GM15510 (cell line): ENCODE results near the gene CFAP68.

Experiments used
- POLR2A ChIP-seq: IDR thresholded peaks from 3 replicates; pipeline ENCODE4 v1.6.1; 2011; ENCODE audit warnings: borderline replicate concordance; ENCODE audit not compliant: insufficient read length; ENCODE audit errors: extremely low read depth

The CFAP68 gene, protein sequence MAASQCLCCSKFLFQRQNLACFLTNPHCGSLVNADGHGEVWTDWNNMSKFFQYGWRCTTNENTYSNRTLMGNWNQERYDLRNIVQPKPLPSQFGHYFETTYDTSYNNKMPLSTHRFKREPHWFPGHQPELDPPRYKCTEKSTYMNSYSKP

DNA sequence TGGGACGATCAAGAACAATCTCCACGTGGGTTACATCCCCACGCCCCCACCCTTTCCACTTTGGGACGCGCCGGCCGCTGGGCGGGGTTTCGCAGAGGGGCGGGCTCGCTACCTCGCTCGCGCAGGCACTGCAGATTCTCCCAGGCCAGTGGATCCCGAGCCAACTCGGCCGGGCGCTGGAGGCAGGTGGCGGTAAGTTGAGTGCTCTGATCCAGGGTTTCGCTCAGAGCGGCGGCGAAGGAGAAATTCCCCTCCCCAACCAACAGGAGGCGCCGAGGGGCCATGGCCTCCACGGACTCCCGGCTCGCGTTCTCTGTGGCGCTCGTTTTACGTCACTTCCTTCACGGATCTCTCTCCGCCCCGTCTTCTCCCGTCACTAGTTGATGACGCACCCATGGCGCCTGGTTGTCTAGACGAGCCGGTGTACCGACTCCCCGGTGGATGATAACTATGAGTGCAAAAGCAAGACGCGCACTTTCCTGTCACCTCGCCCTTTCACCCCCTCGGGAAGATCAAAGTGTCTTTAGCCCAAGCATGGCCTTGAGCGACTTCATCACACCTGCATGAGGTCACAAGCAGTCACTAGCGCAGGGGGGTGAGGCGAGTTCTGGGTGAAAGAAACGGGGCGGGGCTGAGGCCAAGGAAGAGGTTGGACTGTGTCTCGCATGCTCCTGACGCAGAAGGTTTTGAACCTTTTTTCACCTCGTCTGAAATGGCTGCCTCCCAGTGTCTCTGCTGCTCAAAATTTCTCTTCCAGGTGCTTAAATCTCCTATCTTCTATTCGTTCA, at the start of gene CFAP68, which contains the start of gene FDXACB1:
TSS of gene CFAP68 (plus strand) at position 693 of the 788 bp plus-strand sequence. CDS start at position 713, 20 bp downstream.
TSS of gene FDXACB1 (minus strand) at position 317 of the 788 bp plus-strand sequence. CDS start at position 284, 33 bp downstream.
- peak; percentile 62 for TF ChIP-seq POLR2A

DNA sequence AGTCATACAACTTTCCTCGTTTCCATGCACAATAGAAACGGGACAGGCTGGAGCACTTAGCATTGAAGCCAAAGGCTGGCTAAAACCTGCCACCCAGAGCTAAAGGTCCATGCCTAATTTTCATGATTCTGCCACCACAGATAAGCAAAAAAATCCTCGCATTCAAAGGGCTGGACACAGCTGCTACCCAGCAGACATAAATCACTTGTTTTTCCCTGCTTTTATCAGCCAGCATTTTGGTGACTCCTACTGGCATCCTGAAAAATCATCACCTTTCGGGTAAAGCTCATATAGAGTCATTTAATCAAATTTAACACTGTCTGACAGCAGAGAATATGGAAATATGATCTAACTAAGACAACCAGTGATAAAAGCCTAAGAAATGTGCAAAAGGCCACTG, 45.8 kb upstream of the CFAP68 start:
- no peak for TF ChIP-seq POLR2A

DNA sequence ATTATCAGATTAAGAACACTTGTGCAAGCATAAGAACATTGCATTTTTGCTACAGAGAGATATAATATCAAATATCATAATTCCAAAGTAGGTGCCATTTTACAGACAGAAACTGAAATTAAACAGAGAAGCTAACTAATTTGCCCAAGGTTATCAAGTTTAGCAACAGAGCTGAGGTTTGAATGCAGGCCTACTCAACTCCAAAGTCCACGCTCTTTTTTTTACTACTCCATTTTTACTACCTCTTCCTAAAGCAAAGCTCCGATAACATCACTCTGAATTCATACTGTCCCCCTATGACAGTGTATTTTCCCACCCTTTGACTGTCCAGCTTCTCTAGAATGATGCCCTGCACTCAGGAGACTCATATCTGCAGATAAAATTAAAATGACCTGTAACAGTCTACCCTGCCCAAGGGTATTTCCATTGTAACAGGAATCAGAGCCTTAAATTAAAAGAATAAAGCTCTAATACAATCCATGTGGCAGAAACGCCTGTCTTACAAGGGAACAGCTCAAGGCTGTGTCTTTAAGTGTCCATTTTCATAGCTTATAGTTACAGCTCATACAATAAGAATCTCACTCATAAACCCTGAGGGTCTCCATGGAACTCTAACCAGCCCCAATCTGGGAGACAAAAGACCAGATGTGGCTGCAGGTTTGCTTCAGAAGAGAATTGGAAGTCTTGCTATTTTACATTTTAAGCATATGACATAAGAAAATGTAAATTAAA, 44.7 kb upstream of the CFAP68 start:
- no peak for TF ChIP-seq POLR2A

DNA sequence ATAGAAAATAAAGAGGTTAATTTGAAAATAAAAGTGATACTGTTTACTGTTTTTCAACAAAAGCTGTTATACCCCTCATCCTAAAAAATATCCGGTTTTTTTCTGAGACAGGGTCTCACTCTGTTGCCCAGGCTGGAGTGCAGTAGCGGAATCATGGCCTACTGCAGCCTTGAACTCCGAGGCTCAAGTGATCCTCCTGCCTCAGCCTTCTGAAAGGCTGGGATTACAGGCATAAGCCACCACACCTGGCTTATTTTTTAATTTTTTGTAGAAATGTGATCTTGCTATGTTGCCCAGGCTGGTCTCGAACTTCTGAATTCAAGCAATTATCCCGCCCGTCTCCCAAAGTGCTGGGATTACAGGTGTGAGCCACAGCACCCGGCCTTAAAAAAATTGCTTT, 43.7 kb upstream of the CFAP68 start:
- no peak for TF ChIP-seq POLR2A

DNA sequence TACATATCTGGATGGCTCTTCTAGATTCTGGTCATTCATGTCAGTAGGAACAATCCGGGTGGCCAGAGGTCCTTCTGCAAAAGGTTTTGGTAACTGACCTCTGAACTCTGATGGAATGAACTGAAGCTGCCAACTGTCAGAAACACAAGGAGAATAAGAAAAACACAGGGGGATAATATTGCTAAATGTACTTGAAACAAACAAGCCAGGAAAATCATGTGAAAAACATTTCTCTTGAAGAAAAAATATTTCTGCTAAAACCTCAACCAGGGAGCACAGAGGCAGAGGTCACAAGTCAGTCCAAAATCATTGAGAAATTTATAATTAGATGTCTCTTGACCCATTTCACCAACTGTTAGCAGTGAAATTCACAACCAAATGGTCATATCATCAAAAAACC, 43.2 kb upstream of the CFAP68 start:
- no peak for TF ChIP-seq POLR2A

DNA sequence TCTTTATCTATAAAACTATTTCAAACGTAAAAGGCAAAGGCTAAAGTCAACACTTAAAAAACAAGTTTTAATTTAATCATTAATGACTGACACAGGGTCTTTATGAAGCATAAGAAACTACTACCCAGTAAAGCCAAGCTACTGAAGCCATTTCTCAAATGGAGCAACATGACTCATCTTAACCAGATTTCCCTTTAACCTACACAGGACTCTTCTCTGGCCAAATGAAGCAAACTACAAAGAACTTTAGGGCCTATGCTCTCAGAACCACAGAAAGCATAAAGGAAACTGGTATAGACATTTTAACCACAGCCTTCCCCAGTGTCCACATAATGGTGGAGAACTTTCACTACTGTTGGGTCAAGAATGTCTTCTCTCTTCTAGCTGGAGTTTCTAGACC, 42.6 kb upstream of the CFAP68 start:
- TF ChIP-seq POLR2A = no peak

DNA sequence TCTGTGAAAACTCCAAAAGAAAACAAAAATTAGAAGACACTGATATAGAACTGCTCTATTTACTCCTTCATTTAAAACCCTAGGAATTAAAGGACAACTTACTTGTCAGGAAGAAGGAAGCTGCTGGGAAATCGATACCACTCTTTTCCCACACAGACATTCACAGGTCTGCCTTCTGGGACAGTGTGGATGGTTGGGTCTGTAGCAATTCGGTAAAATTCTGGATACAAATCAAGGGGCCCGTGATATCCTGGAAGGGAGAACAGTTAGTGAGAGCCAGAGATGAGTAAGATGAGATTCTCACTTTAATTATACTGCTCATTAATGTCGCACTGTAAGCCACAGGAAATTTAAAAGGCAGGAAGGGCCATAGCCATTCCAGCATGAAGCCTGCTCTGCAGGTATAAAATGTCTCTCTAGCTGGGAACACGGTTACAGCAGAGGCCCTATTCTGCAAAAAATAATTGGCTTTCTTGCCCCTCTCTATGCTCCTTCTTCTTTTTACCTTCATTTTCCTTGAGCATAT, 41.9 kb upstream of the CFAP68 start:
- no peak for TF ChIP-seq POLR2A

DNA sequence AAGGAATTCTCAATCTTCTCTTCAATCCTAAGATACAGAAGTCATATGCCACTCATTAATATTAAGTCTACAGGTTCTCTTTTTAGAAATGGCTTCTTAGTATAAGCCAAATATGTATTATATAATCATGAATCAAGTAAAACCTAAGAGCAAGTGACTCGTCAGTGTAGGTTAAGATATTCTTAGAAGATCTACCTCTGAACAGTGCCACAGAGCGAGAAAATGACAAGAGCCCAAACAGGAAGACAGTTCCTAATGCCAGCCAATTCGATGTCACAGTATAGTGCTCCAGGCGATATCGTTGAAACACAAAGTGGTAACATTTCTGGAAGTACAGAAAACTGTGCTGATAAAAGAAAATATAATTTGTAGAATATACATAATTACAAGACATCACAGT, 41.3 kb upstream of the CFAP68 start:
- no peak for TF ChIP-seq POLR2A

DNA sequence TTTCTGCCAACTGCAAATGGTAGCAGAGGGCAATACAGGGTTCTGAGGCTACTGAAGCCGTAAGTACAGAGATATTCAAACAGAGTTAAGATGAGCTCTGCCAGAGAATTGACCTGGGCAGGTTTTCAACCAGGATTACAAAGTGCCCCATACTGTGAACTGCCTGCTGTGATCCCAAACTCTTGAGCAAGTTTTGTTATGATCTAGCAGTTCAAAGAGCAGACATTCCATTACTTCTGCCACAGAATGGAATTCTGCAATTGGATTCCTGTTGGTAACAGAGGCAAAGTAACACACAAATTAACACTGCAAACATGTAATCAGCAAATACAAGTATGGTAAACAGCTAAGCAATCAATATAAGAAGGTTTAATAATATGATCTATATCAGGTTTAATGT, 39.2 kb upstream of the CFAP68 start:
- TF ChIP-seq POLR2A = no peak

DNA sequence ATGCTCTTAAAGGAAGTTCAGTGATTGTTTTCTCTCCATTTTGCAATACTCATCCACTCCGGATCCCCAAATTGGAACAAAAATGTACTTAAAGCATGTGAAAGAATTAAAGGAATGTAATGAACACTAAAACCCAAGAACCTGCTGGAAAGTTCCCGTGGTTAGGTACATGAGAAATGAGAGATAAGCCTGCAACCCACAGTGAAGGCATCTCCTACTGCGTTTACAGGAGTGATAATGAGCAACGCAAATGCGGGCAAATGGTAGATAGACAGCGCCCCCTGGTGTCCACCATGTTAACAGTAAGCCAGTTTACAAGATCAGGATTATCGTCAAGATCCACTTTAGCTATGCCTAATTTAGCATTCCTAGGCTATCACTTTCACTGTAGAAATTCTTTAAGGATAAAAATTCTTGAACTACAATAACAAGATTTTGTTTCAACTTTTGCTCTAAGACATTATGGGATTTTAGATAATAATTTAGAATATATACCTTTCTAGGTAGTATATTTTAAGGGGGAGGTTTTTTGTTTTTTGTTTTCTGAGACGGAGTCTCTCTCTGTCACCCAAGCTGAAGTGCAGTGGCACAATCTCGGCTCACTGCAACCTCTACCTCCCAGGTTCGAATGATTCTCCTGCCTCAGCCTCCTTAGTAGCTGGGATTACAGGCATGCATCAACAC, 37.8 kb upstream of the CFAP68 start:
- TF ChIP-seq POLR2A = no peak

DNA sequence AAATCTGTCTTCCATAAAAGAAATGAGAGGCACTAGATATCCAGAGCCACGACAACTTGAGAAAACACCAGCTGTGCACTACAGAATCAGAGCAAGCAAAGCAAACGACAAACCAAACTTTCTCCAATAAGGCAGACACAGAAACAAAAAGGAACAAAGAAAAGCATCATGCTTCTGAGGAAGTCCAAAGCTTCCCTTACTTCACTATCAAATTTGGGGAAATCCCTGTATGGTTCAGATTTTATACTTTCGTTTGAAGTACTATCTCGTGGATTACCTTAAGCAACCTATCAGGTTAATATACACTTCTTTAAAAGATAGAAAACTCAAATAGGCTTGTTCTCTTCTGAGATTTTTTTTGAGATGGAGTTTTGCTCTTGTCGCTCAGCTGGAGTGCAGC, 35.7 kb upstream of the CFAP68 start:
- TF ChIP-seq POLR2A = no peak

DNA sequence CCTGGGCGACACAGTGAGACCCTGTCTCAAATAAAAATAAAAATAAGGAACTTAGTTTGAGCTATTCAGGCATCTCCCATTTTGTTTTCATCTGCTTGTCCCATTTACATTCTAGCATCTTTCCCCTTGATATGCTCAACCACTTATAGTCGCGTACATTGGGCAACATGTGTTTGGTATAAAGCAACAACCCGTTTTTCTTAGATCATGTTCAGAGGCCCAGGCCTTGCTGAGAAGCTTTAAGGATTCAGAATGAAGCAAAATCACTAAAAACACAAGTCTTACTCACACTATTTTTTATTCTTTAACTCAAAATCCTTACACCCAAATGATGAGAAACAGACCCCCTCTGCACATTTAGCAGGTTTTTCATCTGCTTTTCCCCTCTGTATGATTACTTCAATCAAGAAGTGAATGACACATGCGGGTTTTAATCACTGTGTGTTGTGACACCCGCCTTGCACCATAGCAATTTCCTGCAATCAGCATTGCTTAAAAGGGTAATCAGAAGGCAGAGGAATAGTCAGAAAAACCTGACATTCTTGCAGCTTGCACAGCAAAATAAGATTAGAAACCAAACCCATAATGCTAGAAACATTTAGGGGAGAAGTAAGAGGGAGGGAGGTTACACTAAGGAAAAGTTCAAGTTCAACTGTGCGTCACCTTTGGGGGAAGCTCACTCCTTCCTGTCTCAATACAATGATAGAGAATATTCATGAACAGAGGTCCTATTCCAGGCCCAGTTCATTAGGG, 33.9 kb upstream of the CFAP68 start:
- no peak for TF ChIP-seq POLR2A

DNA sequence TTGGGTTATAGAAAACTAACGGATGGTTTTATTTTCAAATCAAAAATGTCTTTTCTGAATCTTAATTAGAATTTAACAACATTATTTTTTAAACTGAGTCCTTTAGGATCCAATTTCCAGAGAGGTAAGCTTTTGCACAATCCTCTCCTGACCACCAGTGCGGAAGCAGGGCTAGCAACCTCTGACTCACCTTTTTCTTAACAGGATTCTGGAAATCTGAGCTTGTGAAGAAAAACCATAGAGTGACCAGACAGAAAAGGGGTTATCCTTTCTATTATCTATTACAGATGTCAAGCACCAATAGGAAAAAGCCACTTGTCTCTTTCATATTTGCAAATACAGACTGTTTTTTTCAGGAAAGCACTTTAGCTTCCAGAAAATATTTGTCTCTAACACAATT, 33.3 kb upstream of the CFAP68 start:
- no peak for TF ChIP-seq POLR2A

DNA sequence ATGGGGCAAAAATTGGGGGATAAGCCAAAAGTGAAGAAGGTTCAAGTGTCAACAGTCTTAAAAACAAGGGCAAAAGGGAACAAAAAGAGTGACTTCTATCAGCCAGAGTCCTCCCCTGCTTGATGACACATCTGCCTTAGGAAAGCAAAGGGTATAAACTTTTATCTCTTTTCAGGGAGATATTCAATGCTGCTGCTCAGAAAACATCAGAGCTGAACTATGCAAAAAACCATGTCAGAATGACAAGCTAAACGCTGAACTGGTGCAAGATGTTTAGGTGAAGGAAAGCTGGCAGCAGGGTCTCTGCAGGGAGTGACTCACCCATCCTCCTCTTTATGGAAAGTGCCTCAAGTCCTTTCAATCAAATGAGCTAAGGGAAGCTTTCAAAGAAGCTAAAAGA, 32.7 kb upstream of the CFAP68 start:
- TF ChIP-seq POLR2A = no peak
